Endometrial microvascular endothelial cells (primary cell): Measurements from ENCODE around the gene LAMTOR4. TPM values are rescaled to one million over a fixed set of nuclear protein-coding genes. Genes with fewer than 3 reads are reported as not detected.
"Not testable (repeated sequence)": the region's sequence is repeated elsewhere in the genome, so short reads cannot be mapped to it uniquely, and the experiment has no call there.

Experiments used
- in situ Hi-C: cut with HindIII; loops from 2 replicates; pipeline ENCODE4 v1.10.0; 2017; ENCODE audit warnings: low sequenced_read_pairs, low pct_unique_long_range_greater_than_20kb; ENCODE audit errors: inconsistent ontology term
- total RNA-seq: library from RNA; depleted of rRNA; stranded (reverse); fragments of >200 nt; gene quantifications from one replicate; pipeline ENCODE4 v1.2.3, GENCODE V29; 2015; ENCODE audit errors: inconsistent ontology term

LAMTOR4 gene
- total RNA-seq, 1 donor from 2014 or later = 170 TPM

- in situ Hi-C loops = no loop called here
Observed at GRCh38 chr7:100166317-100166940, 17.7 kb downstream of the LAMTOR4 start.

DNA sequence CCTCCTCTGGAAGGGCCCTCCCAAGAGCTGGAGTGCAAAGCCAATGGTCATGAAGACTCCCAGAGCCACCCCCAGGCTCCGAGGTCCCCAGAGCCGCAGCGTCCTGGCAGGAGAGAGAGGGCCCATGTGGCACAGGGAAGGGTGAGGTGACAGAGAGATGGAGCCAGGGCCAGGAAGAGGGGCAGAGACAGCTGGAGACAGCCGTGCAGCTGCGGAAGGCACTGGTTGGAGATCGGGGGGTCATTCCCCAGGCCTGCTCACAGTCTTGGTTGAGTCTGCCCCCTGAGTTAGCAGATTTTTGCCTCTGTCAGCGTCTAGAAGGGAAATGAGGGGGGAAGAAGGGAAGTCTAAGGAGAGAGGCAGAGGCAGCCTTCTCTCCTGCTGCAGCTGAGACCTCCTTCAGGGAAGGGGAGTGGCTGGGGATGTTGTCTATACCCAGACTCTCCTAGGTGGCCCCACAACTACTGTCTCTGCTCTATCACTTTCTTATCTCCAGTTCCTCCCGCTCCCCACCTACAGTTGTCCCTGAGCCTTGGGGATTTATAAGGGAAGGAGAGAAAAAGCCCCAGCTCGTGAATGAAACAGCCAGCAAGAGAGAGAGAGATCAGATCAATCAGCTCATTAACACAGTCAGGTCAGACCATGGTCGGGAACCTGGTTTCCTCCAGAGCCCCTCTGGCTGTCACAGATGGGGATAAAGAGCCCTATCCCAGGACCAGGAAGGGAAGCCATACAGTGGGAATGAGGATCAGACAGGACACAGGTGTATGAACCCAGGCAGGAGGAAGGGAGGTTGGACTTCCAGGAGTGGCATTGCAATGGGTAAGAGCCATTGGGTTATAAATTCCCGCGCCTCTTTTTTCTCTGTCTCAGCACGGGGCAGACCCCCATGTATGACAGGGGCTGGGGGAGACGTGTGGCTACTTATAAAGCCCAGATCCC lies 18.5 kb downstream of the LAMTOR4 start:
- in situ Hi-C loops = no loop called here

DNA sequence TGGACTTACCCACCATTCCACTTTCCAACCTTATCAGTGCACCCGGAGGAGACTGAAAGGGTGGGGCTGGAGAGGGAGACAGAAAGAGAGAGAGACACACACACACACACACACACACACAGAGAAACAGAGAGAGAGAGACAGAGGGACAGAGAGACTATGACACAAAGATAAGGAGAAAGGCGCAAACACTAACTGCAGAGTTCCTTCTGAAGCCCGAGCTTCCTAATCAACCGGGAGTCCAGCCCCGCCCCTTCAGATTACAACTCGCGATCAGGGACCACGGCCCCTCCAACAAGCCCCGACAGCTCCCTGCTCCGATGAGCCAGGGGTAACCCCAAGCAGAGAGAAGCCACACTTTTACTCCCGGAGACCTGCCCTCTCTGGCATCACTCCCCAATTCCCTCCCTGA lies 19.2 kb downstream of the LAMTOR4 start:
- in situ Hi-C loops = no loop called here

GRCh38 chr7:100169147-100169850 lies 20.6 kb downstream of the LAMTOR4 start:
- in situ Hi-C loops = no loop called here

- in situ Hi-C loops = no loop called here
Observed at GRCh38 chr7:100170101-100170897, 21.6 kb downstream of the LAMTOR4 start.

GRCh38 chr7:100171087-100171681 lies 22.5 kb downstream of the LAMTOR4 start:
- in situ Hi-C loops = no loop called here

GRCh38 chr7:100171840-100172239 lies 23.1 kb downstream of the LAMTOR4 start:
- in situ Hi-C loops = no loop called here

DNA sequence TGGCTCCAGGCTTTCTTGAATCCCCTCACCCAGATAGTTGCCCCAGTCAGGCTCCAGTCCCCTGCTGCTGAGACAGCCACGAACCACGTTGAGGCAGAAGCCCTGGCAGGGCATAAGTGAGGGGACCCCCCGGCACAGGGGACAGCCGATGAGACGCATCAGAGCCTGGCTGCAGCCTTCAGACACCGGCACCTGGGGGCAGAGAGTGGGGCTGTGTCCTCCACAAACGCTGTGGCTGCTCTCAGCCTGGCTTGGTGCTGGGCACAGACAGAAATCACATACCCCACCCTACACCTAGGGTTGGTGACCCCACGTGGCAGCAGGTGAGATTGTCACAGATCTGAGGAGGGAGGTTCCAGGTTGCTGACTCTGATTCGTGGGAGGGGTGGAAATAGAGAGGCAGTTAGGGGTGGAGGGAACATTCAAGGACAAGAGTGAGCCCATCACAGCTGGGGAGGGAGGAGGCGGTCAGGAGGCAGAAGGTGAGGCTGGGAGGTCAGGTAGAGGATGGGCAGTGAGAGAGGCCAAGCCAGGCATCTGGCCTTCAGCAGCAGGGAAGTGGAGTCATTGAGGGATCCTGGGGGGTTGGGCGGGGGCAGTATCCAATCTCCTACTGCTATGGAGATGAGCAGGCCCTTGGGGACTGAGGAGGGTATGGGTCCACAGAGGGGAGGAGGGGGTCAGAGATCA lies 25.2 kb downstream of the LAMTOR4 start:
- in situ Hi-C loops = no loop called here

GRCh38 chr7:100174582-100174981 lies 25.9 kb downstream of the LAMTOR4 start:
- in situ Hi-C loops = no loop called here

- in situ Hi-C loops = no loop called here
Observed at GRCh38 chr7:100175296-100175935, 26.7 kb downstream of the LAMTOR4 start.

GRCh38 chr7:100176096-100177044 lies 27.7 kb downstream of the LAMTOR4 start:
- in situ Hi-C loops = no loop called here

GRCh38 chr7:100177045-100178001 lies 28.6 kb downstream of the LAMTOR4 start, which contains the start of the genes GPC2 and STAG3:
GPC2 (minus strand) TSS chr7:100177381; CDS start chr7:100177199, 182 bp downstream.
STAG3 (plus strand) TSS chr7:100177918; CDS start chr7:100180557, 2,639 bp downstream.
- in situ Hi-C loops = no loop called here

GRCh38 chr7:100180084-100180483 lies 31.4 kb downstream of the LAMTOR4 start:
- in situ Hi-C loops = not testable (repeated sequence)

- in situ Hi-C loops = not testable (repeated sequence)
Observed at GRCh38 chr7:100182616-100183015, 33.9 kb downstream of the LAMTOR4 start.

GRCh38 chr7:100183090-100183489 lies 34.4 kb downstream of the LAMTOR4 start:
- in situ Hi-C loops = not testable (repeated sequence)
